Islet precursor cell (in vitro differentiated cells): ENCODE data around the gene CDYL2.
"Not testable (repeated sequence)": the region's sequence is repeated elsewhere in the genome, so short reads cannot be mapped to it uniquely, and the experiment has no call there.

Experiments
- DNase-seq: peaks from one replicate; pipeline ENCODE4 v3.0.0-alpha.2; 2018

Gene CDYL2

DNA sequence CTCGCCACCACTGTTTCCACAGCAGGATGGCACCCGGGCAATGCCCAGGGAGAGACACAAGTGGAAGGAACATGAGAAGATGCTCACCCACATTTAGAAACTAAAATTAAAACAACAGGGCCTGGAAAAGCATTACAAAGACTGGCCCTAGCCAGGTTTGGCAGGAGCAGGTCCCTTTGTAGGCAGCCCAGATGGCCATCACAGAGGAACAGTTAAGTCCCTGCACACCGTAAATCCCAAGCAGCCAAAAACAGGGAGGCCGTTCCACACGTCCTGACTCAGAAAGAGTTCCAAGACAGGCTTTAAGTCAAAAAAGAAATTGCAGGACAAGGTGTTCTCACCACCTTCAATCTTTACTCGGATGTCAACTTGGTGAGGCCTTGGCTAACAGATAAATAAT lies 136.5 kb downstream of the CDYL2 start:
- DNase-seq: peak; percentile 22

DNA sequence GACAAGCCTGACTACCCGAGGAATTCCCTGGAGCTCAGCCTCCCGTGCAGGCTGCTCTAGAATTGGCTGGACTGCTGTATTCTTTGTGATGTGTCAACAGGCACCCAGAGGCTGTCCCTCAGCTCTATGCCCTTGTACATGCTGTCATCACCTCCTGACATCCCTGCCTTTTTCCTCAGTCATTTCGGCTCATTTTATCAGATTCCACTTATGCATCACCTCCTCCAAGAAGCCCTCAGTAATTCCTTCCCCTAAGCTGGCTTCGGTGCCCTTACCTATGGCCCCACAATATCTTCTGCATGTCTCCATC lies 137.2 kb downstream of the CDYL2 start:
- DNase-seq: peak; percentile 37

DNA sequence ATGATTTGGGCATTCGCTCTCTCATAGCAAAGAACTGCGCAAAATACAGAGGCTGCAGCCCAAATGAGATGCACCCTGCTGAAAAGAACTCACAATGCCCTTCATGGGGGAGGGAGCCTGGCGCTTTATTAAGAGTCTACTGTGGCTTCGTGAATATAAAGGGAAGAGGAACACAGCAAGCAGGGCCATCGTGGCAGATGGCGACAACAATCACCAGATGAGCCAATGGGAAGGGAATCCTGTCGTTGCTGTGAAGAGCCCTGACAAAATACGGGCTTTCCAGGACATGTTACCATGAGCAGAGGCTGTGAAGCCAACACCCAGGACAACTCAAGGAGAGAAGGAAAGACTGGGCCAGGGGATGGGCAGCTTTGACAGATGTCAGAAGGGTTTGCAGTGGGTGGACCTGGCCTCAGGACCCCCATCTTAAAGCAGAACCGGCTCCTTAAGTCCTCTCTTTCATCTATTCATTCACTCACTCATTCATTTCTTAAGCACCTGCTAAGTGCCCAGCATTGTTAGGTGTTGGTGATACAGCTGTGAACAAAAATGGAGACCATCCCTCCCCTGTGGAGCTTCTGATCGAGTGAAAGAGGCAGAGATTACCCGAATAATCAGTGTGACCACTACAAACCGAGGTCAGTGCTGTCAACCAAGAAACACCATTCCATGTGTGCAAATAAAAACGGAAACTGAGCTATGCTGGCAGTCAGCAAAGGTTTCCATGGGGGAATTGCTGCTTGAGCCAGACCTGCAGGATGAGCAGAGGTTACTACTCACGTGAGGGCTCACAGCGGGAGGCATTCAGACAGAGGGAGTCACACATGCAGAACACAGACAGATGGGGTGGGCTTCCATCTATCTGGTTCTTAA lies 137.8 kb downstream of the CDYL2 start:
- peak; percentile 32 for DNase-seq

DNA sequence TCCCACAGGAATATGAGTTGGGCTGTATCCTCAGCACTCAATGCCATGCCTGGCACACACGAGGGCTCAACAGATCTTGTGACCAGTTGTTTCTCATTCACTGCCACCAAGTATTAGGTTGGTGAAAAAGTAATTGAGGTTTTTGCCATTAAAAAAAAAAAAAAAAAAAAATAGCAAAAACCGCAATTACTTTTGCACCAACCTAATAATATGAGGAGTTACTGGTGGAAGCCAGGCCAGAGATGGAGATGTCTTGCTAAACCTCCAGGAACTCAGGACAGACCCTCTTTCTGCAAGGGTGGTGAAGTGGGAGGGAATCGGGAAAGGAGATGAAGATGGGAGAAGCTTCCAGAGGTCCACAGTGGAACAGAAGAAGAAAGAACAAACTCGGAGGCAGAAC lies 139.0 kb downstream of the CDYL2 start:
- DNase-seq: no peak

DNA sequence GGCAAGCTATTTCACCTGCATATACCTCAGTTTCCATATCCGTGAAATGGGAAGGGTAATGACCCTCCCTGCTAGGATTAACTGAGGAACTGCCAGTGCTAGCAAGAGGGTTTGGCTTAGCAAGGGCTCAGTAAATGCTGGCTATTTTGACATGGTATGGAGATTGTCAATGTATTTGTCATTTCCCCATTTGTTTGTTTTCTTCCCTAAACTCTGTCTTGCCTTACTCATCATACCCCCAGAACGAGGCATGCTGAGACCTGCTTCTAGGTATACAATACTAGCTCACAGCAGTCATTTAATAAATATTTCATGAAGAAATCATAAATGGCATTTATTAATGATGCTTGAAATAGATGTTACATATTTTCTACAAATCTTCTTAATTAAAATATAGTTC lies 139.6 kb downstream of the CDYL2 start:
- peak; percentile 13 for DNase-seq

DNA sequence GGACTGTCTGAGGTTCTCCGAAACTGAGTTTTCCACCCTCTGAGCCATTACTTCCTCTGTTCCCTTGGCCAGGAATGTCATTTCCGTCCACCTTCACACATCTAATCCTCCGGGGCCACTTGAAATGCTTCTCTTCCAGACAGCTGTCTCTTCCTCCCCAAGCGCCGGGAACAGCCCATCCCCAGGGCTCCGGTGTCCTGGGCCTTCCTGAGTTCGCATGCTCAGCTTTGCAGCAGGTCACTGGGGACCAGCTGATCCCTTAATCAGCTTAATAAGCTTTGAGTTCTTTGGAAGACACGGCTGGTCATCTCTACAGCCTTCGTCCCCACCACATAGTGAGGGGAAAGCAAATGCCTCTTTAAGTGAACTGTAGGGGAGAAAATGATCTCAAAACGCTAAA lies 140.2 kb downstream of the CDYL2 start:
- DNase-seq: peak; percentile 43

DNA sequence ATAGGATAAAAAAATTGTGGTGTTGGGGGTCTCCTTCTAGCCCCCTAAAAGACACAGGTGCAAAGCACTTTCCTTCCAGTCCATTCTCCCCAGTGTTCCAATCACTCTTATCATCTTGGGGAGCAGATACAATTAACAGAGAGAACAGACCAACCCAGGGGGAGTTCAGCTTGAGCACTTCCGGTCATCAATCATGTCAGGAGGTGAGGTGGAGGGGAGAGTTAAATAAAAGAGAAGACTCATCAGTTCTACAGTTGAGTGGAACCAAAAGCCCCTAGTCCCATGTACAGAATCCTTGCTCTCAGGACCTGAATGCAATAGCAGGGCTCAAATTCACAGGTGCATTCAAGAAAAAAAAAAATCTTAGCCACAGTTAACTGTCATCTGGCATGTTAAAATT lies 141.3 kb downstream of the CDYL2 start:
- no peak for DNase-seq

DNA sequence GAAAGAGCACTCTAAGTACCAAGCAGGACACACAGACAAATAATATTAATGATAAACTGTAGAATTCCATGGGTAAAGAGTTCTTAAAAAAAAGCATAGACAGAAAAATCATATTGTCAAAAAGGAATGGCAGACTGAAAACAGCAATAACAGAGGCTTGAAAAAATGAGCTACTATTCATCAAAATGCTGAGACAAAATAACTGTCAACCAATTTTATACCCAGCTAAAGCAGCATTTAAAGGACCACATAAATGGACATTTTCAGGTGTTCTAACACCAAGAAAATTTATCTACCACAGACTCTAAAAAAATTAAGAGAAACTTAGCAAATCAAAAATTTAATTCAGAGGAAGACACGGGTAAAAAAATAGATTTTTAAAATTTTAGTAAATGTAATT lies 144.5 kb downstream of the CDYL2 start:
- no peak for DNase-seq

DNA sequence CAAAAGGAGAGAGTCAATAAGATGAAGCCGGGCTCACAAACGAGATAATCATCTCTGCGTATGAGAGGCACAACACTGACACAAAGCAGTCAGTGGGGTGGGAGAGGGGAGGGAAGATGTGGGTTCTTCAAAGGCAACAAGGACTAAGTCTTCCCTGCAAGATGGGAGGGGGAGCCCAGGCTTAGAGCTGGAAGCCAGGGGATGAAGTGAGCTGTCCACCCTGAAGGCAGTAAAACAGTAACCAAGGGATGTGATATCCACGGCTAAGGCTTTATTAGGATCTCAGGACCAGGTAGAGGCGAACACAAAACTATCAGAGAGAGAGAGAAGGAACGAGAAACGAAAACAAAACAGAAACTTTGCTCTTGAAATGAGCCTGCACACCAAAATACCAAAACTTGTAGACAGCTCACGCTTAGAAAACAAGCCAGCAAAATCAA lies 147.7 kb downstream of the CDYL2 start:
- no peak for DNase-seq

DNA sequence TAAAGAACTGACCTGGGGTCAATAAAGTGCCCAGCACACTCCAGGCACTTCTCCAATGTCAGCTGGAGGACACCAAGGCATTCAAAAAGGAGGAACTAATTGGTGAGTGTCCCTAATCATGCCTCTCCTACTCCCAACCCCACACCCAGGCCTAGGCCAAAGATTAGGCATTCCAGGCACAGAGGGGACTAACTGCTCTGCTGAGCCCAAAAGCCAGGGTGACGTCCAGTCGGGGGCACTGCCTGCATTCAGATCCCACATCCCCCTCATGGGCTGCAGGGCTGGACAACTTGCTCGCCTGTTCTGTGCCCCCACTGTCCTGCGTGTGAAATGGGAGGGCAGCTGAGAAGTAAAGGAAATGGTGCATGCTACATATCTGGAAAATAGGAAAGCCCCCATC lies 148.2 kb downstream of the CDYL2 start:
- DNase-seq: no peak

DNA sequence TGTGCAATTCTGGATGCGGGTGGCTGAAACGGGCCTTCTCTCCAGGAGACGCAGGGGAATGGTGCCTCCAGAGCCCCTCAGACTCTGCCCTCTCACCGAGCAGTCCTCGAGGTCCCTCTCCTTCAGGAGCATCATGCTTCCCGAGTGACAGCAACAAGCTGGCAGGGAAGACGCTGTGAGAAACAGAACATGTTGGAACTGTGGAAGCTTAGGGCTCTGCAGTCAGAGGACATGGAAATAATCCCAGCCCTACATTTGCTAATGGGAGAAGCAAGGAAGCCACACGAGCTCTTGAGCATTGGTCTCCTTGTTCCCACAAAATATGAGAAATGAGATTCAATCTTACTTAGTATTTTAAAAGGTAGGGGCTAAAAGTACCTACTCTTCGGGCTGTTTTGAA lies 148.6 kb downstream of the CDYL2 start:
- no peak for DNase-seq

DNA sequence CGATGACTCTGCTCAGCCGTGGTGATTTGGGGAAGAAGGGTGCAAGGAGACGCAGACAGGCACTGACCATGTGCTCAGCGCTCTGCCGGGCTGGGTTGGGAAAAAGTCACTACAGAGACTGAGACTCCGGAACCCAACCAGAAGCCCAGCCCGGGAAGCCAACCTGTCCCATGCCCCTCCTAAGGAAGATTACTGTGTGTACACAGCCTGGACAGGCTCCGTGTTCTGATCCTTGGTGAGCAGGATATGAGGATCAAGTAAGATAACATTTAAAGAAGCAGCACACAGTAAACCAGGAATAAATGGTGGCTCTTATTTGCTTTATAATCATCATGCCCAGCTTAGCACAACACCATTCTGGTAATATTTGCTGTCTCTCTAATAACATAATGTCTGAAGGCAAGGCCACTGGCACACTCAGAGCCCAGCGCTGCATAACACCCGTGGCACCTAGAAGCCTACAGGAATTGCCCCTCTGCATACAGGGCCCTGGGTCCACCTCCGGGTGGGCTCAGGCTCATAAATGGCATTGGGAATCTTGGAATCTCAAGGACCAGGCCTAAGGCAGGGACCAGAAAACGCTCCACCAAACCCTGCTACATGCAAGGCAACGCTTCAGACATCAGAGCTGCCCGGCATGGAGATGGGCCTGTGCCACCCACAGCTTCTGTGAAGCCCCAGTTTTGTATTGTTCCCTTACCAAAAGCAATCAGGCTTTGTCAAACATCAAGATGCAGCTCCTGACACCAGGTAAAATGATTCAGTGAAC lies 150.1 kb downstream of the CDYL2 start:
- DNase-seq: no peak

DNA sequence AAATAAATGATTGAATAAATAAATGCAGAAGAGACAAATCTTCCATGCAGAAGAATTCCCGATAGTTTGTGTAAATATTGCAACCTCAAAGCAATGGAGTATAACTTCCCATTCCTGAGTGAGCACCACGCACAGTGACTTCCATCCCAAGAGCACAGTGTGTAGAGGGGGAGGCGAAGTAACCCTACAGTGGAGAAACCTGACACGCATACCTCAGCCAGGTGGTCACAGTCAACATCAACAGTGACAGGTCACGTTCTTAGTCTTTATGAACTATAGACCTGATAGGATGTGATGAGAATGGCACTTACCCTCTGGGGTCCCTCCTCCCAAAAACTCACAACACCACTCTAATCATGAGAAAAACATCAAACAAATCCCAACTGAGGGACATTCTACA lies 152.0 kb downstream of the CDYL2 start:
- no peak for DNase-seq

DNA sequence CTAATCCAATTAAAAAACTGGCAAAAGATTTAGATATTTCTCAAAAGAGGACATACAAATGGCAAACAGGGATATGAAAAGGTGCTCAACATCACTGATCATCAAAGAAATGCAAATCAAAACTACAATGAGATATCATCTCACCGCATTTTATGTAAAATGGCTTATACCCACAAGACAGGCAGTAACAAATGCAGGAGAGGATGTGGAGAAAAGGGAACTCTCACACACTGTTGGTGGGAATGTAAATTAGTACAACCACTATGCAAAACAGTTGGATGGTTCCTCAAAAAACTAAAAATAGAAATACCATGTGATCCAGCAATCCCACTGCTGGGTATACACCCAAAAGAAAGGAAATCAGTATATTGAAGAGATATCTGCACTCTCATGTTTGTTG lies 154.1 kb downstream of the CDYL2 start:
- not testable (repeated sequence) for DNase-seq

DNA sequence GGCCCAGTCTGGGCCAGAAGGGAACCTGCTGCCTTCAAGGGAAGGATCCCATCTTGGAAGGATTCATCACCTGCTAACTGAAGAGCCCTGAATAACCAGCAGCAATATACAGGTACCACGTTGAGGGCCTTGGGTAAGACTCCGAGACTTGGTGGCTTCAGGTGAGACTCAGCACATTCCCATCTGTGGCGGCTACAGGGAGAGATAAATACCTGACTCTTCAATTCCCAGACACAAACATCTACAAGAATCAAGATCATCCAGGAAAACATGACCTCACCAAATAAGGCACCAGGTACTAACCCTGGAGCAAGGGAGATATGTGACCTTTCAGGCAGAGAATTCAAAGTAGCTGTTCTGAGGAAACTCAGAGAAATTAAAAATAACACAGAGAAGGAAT lies 164.1 kb downstream of the CDYL2 start:
- no peak for DNase-seq

DNA sequence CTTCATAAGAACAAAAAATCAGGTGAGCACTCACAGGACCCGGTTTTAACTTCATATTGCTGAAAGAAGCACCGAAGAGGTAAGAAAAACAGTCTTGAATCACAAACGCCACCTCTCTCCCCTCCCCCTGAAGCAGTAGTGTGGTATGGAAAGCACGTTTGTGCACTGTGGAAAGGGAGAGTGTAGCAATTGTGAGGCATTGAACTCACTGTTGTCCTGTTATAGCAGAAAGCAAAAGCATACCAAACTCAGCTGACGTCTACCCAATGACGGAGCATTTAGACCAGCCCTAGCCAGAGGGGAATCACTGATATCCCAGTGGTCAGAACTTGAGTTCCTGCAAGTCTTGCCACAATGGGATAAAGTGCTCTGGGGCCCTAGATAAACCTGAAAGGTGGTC lies 164.8 kb downstream of the CDYL2 start:
- DNase-seq: no peak

DNA sequence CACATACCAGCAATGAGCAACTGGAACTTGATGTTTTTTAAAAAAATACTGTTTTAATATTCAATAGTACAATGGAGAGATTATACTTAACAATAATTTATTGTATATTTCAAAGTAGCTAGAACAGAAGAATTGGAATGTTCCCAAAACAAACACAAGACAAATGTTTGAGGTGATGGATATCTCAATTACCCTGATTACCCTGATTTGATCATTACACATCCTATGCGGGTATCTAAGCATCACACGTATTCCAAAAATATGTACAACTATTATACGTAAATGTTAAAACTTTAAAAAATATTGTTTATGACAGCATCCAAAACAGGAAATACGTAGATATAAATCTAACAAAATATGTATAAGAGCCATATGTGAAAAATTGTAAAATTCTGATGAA lies 166.8 kb downstream of the CDYL2 start:
- DNase-seq: no peak

DNA sequence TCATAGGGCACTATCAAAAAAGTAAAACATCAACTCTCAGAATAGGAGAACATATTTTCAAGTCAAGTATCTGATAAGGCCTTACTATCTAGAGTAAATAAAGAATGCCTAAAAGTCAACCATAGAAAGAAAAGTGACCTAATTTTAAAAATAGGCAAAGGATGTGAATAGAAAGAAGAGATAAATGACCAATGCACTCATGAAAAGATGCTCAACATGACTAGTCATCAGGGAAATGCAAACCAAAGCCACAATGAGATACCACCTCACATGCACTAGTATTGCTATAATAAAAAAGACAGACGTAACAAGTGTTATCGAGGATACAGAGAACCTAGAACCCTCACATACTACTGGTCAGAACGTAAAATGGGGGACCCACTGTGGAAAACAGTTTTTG lies 172.8 kb downstream of the CDYL2 start:
- DNase-seq: no peak

DNA sequence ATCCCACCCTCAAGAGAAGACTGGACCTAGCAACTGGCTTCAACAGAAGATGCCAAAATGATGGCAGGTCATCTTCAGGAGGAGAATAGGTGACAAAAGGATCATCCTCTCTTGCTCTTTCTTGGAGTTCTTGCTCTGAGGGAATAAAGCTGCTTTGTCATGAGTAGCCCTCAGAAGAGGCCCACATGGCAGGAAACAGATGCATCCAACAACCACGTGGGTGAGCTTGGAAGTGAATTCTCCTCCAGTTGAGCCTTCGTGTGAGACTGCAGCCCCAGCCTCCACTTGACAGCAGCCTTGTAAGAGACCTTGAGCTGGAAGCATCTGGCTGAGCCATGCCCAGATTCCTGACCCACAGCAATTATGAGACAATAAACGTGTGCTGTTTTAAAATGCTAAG lies 176.1 kb downstream of the CDYL2 start:
- DNase-seq: no peak

DNA sequence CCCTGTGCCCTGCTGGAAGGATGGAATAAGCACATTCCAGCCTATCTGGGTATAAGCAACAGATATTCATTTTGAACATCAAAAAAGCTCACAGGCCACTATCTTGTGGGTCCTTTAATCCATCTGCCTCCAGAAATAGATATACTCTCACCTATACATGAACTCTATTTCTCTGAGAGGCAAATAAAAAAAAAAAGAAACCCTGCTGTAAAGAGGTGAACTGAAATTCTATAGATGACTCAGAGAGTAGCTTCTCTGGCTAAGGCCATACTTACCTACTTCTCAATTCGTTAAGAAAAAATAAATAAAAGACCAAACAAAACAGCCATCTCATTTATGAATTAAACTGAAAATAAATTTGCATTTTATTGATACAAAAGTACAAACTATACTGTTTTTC lies 177.3 kb downstream of the CDYL2 start:
- DNase-seq: no peak

DNA sequence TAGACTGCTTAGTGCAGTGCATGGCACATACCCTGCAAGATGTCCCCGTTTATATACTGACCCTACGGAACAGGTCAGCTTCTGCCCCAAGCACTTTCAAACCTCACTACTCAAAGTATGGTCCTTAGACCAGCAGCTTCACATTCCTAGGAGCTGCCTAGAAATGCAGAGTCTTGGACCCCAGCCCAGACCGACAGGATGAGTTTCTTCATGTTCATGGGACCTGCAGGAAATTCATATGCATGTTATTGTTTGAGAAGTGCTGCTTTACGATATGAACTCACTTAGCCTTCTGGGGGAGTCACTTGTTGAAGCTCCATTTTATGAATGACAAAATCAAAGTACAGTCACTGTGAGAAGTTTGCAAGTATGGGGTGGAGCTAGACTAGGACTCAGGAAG lies 181.0 kb downstream of the CDYL2 start:
- DNase-seq: no peak

DNA sequence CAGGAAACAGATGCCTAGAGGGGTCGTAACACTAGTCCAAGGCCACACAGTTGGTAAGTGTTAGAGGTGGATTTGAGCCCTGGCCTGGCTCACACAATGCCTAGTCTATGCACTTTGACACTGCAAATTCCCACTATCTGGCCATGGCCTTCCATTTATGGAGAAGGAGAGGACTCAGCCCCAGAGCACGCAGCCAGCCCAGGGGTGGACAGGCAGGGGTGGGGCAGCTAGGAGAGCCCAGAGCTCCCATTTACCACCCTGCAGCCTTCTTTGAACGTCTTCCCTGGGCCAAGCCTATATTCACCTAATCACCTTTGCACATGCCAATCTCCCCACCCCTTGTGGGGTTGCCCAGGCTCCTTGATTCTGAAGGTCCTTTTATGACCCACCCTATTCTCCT lies 182.4 kb downstream of the CDYL2 start:
- no peak for DNase-seq

DNA sequence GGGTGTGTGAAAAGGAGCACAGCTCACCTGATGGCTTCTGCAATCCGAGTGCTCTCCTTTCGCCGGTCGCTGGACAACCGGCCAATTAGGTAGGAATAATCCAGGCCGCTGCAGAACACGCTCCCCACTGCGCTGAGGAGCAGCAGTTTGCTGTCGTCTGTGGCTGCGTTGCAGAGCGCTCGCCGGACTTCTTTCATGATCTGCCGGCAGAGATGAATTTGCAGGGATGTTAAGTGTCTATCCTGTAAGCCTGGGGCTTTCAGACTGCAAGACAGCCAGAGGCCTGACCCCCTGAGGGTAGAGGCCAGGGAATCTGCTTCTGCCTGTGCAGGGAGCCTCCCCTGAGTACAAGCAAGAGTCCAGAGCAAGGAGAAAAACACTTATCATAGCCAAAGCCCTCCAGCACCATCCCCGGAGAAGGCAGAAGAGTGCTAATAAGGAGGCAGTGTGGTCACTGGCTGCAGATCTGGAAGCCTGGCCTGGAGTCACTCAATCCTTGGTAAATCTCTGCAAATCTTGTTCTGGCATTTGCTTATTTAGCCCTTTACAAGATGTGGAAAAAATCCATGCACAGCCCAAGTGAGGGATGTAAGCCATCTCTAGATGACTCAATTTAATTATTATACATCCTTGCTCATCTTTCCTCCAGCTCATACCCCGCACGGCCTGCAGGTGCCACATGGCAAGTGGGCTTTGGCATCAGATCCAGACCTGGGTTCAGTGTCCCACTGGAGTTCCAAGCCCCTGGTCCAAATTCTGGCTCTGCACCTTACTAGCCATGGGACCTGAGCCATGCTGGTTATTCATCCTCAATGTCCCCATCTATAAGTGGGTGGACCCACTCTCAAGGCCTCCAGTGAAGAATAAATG lies 183.4 kb downstream of the CDYL2 start:
- peak; percentile 83 for DNase-seq

DNA sequence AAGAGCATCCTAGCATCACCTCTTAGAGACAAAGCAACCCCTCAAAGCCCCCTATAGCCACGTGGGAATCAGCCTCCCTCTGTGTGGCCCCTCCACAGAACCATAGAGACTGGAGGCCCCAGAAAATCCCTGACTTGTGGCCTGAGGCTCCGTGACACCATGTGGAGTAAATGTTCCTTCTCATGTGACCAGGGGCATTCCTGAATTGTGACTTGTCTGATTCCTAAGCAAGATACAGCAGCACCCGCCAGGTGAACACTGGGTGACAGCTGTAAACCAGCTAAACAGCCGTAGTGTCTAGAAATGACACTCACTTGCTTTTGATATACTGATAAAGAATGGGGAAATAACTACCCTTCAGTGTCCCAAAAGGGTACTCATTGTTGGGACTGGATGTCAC lies 184.6 kb downstream of the CDYL2 start:
- peak; percentile 73 for DNase-seq
